Activated CD8-positive, alpha-beta memory T cell treated with anti-CD3 and anti-CD28 coated beads, Interleukin-2, amount 50 U/mL, for 24 hours (primary cell): ENCODE data around the gene ENTPD3.

Source experiments
- DNase-seq: peaks from one replicate; pipeline ENCODE4 v3.0.0-alpha.2; 2020; ENCODE audit errors: extremely low read depth

ENTPD3 gene

GRCh38 chr3:40404591-40405198 lies 17.7 kb downstream of the ENTPD3 start:
- no peak for DNase-seq

- DNase-seq: no peak
These were observed 20.0 kb downstream of the ENTPD3 start for GRCh38 chr3:40407007-40407406.

- DNase-seq: no peak
These were observed 20.6 kb downstream of the ENTPD3 start for GRCh38 chr3:40407611-40408010.

GRCh38 chr3:40414270-40414669 lies 27.3 kb downstream of the ENTPD3 start:
- no peak for DNase-seq

GRCh38 chr3:40417845-40418543 lies 31.0 kb downstream of the ENTPD3 start:
- no peak for DNase-seq

- no peak for DNase-seq
These were observed 35.9 kb downstream of the ENTPD3 start for GRCh38 chr3:40422861-40423260.

- no peak for DNase-seq
These were observed 40.2 kb downstream of the ENTPD3 start for GRCh38 chr3:40427045-40427669.

- no peak for DNase-seq
These were observed 45.8 kb downstream of the ENTPD3 start for GRCh38 chr3:40432793-40433192.

- DNase-seq: no peak
These were observed 50.9 kb downstream of the ENTPD3 start for GRCh38 chr3:40437889-40438288.

- no peak for DNase-seq
These were observed 58.1 kb downstream of the ENTPD3 start for GRCh38 chr3:40445062-40445461.

- no peak for DNase-seq
These were observed 58.9 kb downstream of the ENTPD3 start for GRCh38 chr3:40445880-40446279.

GRCh38 chr3:40450438-40450837 lies 63.5 kb downstream of the ENTPD3 start:
- DNase-seq: no peak

- DNase-seq: no peak
These were observed 64.6 kb downstream of the ENTPD3 start for GRCh38 chr3:40451551-40451950.

GRCh38 chr3:40452057-40452456 lies 65.1 kb downstream of the ENTPD3 start:
- no peak for DNase-seq

GRCh38 chr3:40452562-40452875 lies 65.5 kb downstream of the ENTPD3 start:
- no peak for DNase-seq

- DNase-seq: peak; percentile 92
These were observed 66.1 kb downstream of the ENTPD3 start for GRCh38 chr3:40452876-40453730.

GRCh38 chr3:40453933-40454332 lies 66.9 kb downstream of the ENTPD3 start:
- no peak for DNase-seq

- no peak for DNase-seq
These were observed 68.3 kb downstream of the ENTPD3 start for GRCh38 chr3:40455328-40455727.

GRCh38 chr3:40456279-40456939 lies 69.4 kb downstream of the ENTPD3 start:
- DNase-seq: no peak

GRCh38 chr3:40456940-40457823 lies 70.2 kb downstream of the ENTPD3 start, which contains the start of gene RPL14:
Gene RPL14 (plus strand): TSS chr3:40457339. CDS start chr3:40457472, 133 bp downstream.
- peak; percentile 94 for DNase-seq

GRCh38 chr3:40458473-40458872 lies 71.5 kb downstream of the ENTPD3 start:
- no peak for DNase-seq
